Activated T-helper 9 cell treated with anti-CD3 and anti-CD28 coated beads, Interleukin-2, amount 50 U/mL, for 16 hours (primary cell): ENCODE measurements around the gene LGR5.

Source experiments
- DNase-seq: peaks from one replicate; pipeline ENCODE4 v3.0.0-alpha.2; 2020; ENCODE audit warnings: low read depth

LGR5 gene

GRCh38 chr12:71438670-71439361 is 782 bp upstream of the LGR5 start:
- DNase-seq: no peak

- DNase-seq: no peak
These were observed 311 bp upstream of the LGR5 start for GRCh38 chr12:71439362-71439612.

- no peak for DNase-seq
These were observed 756 bp downstream of the LGR5 start for GRCh38 chr12:71440345-71440762.

GRCh38 chr12:71440763-71441748 is 1.5 kb downstream of the LGR5 start:
- no peak for DNase-seq

GRCh38 chr12:71441836-71442566 is 2.4 kb downstream of the LGR5 start:
- no peak for DNase-seq

- no peak for DNase-seq
These were observed 3.0 kb downstream of the LGR5 start for GRCh38 chr12:71442567-71442931.

GRCh38 chr12:71445071-71445470 is 5.5 kb downstream of the LGR5 start:
- DNase-seq: no peak

- DNase-seq: no peak
These were observed 8.1 kb downstream of the LGR5 start for GRCh38 chr12:71447691-71448132.

GRCh38 chr12:71448150-71448581 is 8.6 kb downstream of the LGR5 start:
- no peak for DNase-seq

- no peak for DNase-seq
These were observed 9.9 kb downstream of the LGR5 start for GRCh38 chr12:71449373-71450070.

- DNase-seq: no peak
These were observed 12.4 kb downstream of the LGR5 start for GRCh38 chr12:71452006-71452405.

GRCh38 chr12:71455028-71455737 is 15.6 kb downstream of the LGR5 start:
- no peak for DNase-seq

- no peak for DNase-seq
These were observed 16.7 kb downstream of the LGR5 start for GRCh38 chr12:71456316-71456715.

GRCh38 chr12:71456990-71457389 is 17.4 kb downstream of the LGR5 start:
- DNase-seq: no peak

- DNase-seq: no peak
These were observed 20.7 kb downstream of the LGR5 start for GRCh38 chr12:71460318-71460717.

- DNase-seq: no peak
These were observed 21.4 kb downstream of the LGR5 start for GRCh38 chr12:71460850-71461609.

- DNase-seq: no peak
These were observed 22.3 kb downstream of the LGR5 start for GRCh38 chr12:71461787-71462328.

GRCh38 chr12:71465796-71466195 is 26.2 kb downstream of the LGR5 start:
- no peak for DNase-seq

- DNase-seq: no peak
These were observed 29.7 kb downstream of the LGR5 start for GRCh38 chr12:71469258-71469750.

- DNase-seq: no peak
These were observed 32.9 kb downstream of the LGR5 start for GRCh38 chr12:71472441-71472911.
